Neural progenitor cell (in vitro differentiated cells): Measurements from ENCODE around the gene ZC3H18. TPM values are rescaled to one million over a fixed set of nuclear protein-coding genes. Genes with fewer than 3 reads are reported as not detected.

Experiments used
- DNase-seq: peaks from one replicate; pipeline ENCODE4 v3.0.0-alpha.2; 2016; ENCODE audit warnings: low spot score
- H2AFZ ChIP-seq: fragments of 200-600 bp; sonication (generic); replicated peaks from 2 replicates; pipeline ENCODE4 v1.6.1; 2016; ENCODE audit warnings: antibody characterized with exemption
- H3F3A ChIP-seq: fragments of 200-600 bp; sonication (generic); 2 replicates; pipeline ENCODE4 v1.6.1; 2016; ENCODE audit warnings: antibody characterized with exemption, low read depth
- H3K27ac ChIP-seq: fragments of 200-600 bp; sonication (generic); 2 replicates; pipeline ENCODE4 v1.5.1; 2016; ENCODE audit warnings: mild to moderate bottlenecking
- H3K27me3 ChIP-seq: fragments of 200-600 bp; sonication (generic); 2 replicates; pipeline ENCODE4 v1.6.1; 2016; ENCODE audit warnings: mild to moderate bottlenecking, moderate library complexity
- H3K36me3 ChIP-seq: fragments of 200-600 bp; sonication (generic); 2 replicates; pipeline ENCODE4 v1.5.1; 2016
- H3K4me1 ChIP-seq: fragments of 200-600 bp; sonication (generic); 2 replicates; pipeline ENCODE4 v1.6.1; 2016; ENCODE audit warnings: mixed run types
- H3K4me2 ChIP-seq: fragments of 200-600 bp; sonication (generic); 2 replicates; pipeline ENCODE4 v1.6.1; 2016
- H3K4me3 ChIP-seq: fragments of 200-600 bp; sonication (generic); 2 replicates; pipeline ENCODE4 v1.5.1; 2016
- H3K79me2 ChIP-seq: fragments of 200-600 bp; sonication (generic); 2 replicates; pipeline ENCODE4 v1.6.1; 2016; ENCODE audit warnings: low read depth
- H3K9ac ChIP-seq: fragments of 200-600 bp; sonication (generic); 2 replicates; pipeline ENCODE4 v1.6.1; 2016
- H3K9me3 ChIP-seq: fragments of 200-600 bp; sonication (generic); 2 replicates; pipeline ENCODE4 v1.5.1; 2016; ENCODE audit warnings: low read depth
- H4K20me1 ChIP-seq: fragments of 200-600 bp; sonication (generic); 2 replicates; pipeline ENCODE4 v1.6.1; 2016; ENCODE audit warnings: low read depth
- H3K27ac Mint-ChIP-seq: 3 replicates; pipeline ENCODE4 v1.8.0; 2021; ENCODE audit warnings: mixed read lengths
- H3K27me3 Mint-ChIP-seq: 2 replicates; pipeline ENCODE4 v1.8.0; 2022; ENCODE audit warnings: low read depth, mild to moderate bottlenecking, inconsistent platforms, moderate library complexity, mixed read lengths; ENCODE audit not compliant: insufficient read depth
- H3K36me3 Mint-ChIP-seq: 3 replicates; pipeline ENCODE4 v1.8.0; 2021; ENCODE audit warnings: mixed read lengths
- H3K4me1 Mint-ChIP-seq: 3 replicates; pipeline ENCODE4 v1.8.0; 2021; ENCODE audit warnings: mixed read lengths
- H3K4me3 Mint-ChIP-seq: 3 replicates; pipeline ENCODE4 v1.8.0; 2021; ENCODE audit warnings: mild to moderate bottlenecking, moderate library complexity, mixed read lengths
- H3K9me3 Mint-ChIP-seq: 3 replicates; pipeline ENCODE4 v1.8.0; 2020; ENCODE audit warnings: mixed read lengths
- EZH2 ChIP-seq: fragments of 200-600 bp; sonication (generic); IDR thresholded peaks from 2 replicates; pipeline ENCODE4 v1.6.1; 2017; ENCODE audit warnings: antibody characterized with exemption, mild to moderate bottlenecking, moderate library complexity
- EZH2phosphoT487 ChIP-seq: fragments of 200-600 bp; sonication (generic); IDR thresholded peaks from 2 replicates; pipeline ENCODE4 v1.6.1; 2017; ENCODE audit warnings: antibody characterized with exemption
- total RNA-seq: library from RNA; depleted of rRNA; stranded (reverse); fragments of >200 nt; gene quantifications from 2 replicates; pipeline ENCODE4 v1.2.3, GENCODE V29; 2015; ENCODE audit warnings: low replicate concordance
- TF ChIP-seq, protein P1 (sequence below): fragments of 200-600 bp; sonication (generic); IDR thresholded peaks from 2 replicates; pipeline ENCODE4 v1.5.1; 2017; ENCODE audit warnings: antibody characterized with exemption, mild to moderate bottlenecking

ZC3H18 gene
- total RNA-seq, 1 donor from 2014 or later = 24.2 TPM

DNA sequence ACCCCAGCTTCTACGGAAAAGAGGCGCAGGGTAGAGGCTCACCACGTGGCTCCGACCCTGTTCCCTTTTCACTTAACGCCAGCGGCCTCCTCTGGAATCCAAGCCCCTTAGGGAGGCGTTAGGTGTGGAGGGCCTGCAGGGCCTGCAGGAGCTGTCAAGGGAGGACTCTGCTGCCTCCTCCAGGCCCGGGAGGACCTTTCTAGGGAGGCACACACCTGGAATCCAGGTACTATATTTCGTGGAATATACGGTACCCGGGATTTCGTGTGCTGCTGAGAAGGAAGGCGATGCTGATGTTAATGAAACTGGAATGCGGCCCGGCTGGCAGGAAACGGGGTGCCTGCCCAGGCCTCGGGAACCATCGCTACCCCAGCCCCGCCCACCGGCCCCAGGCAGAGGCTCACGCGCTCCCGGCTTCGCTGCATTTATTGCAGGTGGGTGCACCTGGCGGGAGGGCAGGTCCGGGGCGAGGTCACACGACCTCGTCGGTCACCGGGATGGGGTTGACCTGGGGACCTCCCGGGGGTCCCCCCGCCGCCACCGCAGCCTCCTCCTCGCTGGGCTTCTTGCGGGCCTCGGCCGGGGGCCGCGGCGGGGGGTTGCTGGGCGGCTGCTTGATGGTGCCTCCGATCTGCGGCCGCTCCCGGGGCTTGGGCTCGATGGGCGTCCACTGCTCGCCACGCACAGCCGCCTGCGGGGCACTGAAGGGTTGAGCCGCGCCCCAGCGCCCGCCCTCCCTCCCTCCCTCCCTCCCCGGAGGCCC lies 72.9 kb downstream of the ZC3H18 start:
- Histone ChIP-seq H3F3A (no peaks in the 10 kb centered on the region), H3K9me3 (no peaks in the 10 kb centered on the region), H3K4me3 (no peak overlapping the region), H3K27ac (no peak overlapping the region), H3K36me3 (no peaks in the 10 kb centered on the region), H3K9ac (no peak overlapping the region), H3K79me2 (no peaks in the 10 kb centered on the region), H4K20me1 (no peaks in the 10 kb centered on the region), H3K4me2 (no peak overlapping the region), H2AFZ (no peak overlapping the region), H3K4me1 (no peaks in the 10 kb centered on the region), H3K27me3 (peaks cover 27% of the 10 kb centered on the region)
- Mint-ChIP-seq H3K9me3 (no peaks in the 10 kb centered on the region), H3K4me1 (peaks cover 18% of the 10 kb centered on the region), H3K27ac (no peak overlapping the region), H3K4me3 (no peak overlapping the region), H3K36me3 (no peaks in the 10 kb centered on the region), H3K27me3 (peaks cover 9% of the 10 kb centered on the region)
- no peak for DNase-seq
- TF ChIP-seq EZH2phosphoT487 (no peak), EZH2 (no peak)
- TF ChIP-seq, protein P1, sequence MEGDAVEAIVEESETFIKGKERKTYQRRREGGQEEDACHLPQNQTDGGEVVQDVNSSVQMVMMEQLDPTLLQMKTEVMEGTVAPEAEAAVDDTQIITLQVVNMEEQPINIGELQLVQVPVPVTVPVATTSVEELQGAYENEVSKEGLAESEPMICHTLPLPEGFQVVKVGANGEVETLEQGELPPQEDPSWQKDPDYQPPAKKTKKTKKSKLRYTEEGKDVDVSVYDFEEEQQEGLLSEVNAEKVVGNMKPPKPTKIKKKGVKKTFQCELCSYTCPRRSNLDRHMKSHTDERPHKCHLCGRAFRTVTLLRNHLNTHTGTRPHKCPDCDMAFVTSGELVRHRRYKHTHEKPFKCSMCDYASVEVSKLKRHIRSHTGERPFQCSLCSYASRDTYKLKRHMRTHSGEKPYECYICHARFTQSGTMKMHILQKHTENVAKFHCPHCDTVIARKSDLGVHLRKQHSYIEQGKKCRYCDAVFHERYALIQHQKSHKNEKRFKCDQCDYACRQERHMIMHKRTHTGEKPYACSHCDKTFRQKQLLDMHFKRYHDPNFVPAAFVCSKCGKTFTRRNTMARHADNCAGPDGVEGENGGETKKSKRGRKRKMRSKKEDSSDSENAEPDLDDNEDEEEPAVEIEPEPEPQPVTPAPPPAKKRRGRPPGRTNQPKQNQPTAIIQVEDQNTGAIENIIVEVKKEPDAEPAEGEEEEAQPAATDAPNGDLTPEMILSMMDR = no peak

DNA sequence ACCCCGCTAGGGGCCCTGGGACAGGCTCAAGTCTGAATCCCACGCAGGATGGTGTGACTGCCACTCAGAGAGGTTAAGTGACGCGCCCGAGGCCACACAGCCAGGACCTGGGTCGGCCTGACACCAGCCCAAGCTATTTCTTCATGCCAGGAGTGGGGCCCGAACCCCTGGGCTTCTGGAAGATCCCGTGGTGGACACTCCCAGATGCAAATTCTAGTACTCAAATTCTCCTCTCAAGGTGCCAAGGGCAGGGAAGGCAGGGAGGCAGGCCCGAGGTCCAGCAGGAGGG lies 73.4 kb downstream of the ZC3H18 start:
- H3K9me3 ChIP-seq = no peaks in the 10 kb centered on the region
- H3K36me3 ChIP-seq = no peaks in the 10 kb centered on the region
- no peaks in the 10 kb centered on the region for H3K79me2 ChIP-seq
- DNase-seq = no peak
- H3K4me1 ChIP-seq = no peaks in the 10 kb centered on the region
- H3K27me3 ChIP-seq = peaks cover 21% of the 10 kb centered on the region
- TF ChIP-seq EZH2 (no peak), EZH2phosphoT487 (no peak)
- TF ChIP-seq, protein P1 = no peak
- H3F3A ChIP-seq = no peaks in the 10 kb centered on the region
- no peaks in the 10 kb centered on the region for H3K9me3 Mint-ChIP-seq
- H3K4me1 Mint-ChIP-seq = peaks cover 18% of the 10 kb centered on the region
- H3K27me3 Mint-ChIP-seq = peaks cover 9% of the 10 kb centered on the region
- H3K36me3 Mint-ChIP-seq = no peaks in the 10 kb centered on the region
- no peak overlapping the region for H3K4me2 ChIP-seq
- H3K9ac ChIP-seq = no peak overlapping the region
- H3K27ac ChIP-seq = no peak overlapping the region
- H3K27ac Mint-ChIP-seq = no peak overlapping the region
- no peak overlapping the region for H3K4me3 ChIP-seq
- no peak overlapping the region for H2AFZ ChIP-seq
- no peak overlapping the region for H3K4me3 Mint-ChIP-seq
- H4K20me1 ChIP-seq = peaks cover 2% of the 10 kb centered on the region

DNA sequence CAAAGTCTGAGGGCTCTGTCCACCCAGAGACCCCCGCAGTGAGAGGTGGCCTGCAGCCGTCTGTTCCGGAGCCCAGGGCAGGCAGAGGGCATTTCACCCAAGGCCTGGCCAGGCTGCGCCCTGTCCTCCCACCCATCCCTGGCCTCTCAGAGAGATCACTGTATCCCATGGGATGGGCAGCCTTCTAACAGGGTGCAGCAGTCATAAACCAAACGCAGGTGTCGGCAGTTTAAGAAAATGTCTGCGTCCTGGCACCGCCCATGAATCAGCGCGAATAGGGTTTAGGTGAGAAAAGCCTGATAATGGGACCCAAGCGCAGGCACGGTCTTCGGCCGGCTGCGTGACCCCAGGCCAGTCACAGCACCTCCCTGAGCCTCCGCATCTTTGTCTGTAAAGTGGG lies 75.3 kb downstream of the ZC3H18 start:
- peaks cover 7% of the 10 kb centered on the region for H3K79me2 ChIP-seq
- peaks cover 5% of the 10 kb centered on the region for H3K4me1 ChIP-seq
- TF ChIP-seq EZH2 (no peak), EZH2phosphoT487 (no peak)
- TF ChIP-seq, protein P1 = no peak
- peaks cover 27% of the 10 kb centered on the region for H3K4me1 Mint-ChIP-seq
- no peaks in the 10 kb centered on the region for H3F3A ChIP-seq
- no peak overlapping the region for H3K9ac ChIP-seq
- H3K9me3 ChIP-seq = no peaks in the 10 kb centered on the region
- H3K27ac Mint-ChIP-seq = peak overlapping the region; percentile 70
- H3K27me3 ChIP-seq = peaks cover 3% of the 10 kb centered on the region
- H3K4me2 ChIP-seq = no peak overlapping the region
- DNase-seq = no peak
- no peak overlapping the region for H2AFZ ChIP-seq
- no peaks in the 10 kb centered on the region for H3K36me3 ChIP-seq
- H3K27ac ChIP-seq = no peak overlapping the region
- H3K9me3 Mint-ChIP-seq = no peaks in the 10 kb centered on the region
- peaks cover 9% of the 10 kb centered on the region for H4K20me1 ChIP-seq
- H3K27me3 Mint-ChIP-seq = peaks cover 11% of the 10 kb centered on the region
- no peak overlapping the region for H3K4me3 Mint-ChIP-seq
- no peaks in the 10 kb centered on the region for H3K36me3 Mint-ChIP-seq
- H3K4me3 ChIP-seq = no peak overlapping the region
